PC-3 (cell line): ENCODE results near the gene SENP6. TPM values are rescaled to one million over a fixed set of nuclear protein-coding genes. Genes with fewer than 3 reads are reported as not detected.
A peak's percentile ranks its signal among the peaks of the same experiment; 100 is the strongest.

ENCODE experiments used
- ATAC-seq: fragments of 200-7000 bp; cut with Tn5 transposase; 2 replicates; pipeline ENCODE4 v1.9.1; 2020; ENCODE audit warnings: mild to moderate bottlenecking, moderate library complexity
- Bru-seq: library from RNA; stranded (reverse); fragments of 400-500 nt; gene quantifications from one replicate; lab custom pipeline; 2021; lab: Mats Ljungman, UMichigan
- BruChase-seq, 2 experiments: library from RNA; stranded (reverse); fragments of 400-500 nt; gene quantifications; one replicate each; lab custom pipeline; 2021; lab: Mats Ljungman, UMichigan
- BruUV-seq: library from RNA; stranded (reverse); fragments of 400-500 nt; replicated peaks from 2 replicates; lab custom pipeline; 2021; lab: Mats Ljungman, UMichigan
- CTCF ChIA-PET: fragments of 300-600 bp; sonication (Branson Sonifier 250); formaldehyde crosslinking; loops from one replicate; lab custom pipeline; 2022; ENCODE audit warnings: antibody characterized with exemption; lab: Charles Lee
- POLR2A ChIA-PET: fragments of 300-600 bp; sonication (Branson Sonifier 250); formaldehyde crosslinking; loops from one replicate; lab custom pipeline; 2022; ENCODE audit warnings: antibody characterized with exemption; ENCODE audit not compliant: unreplicated experiment; lab: Charles Lee
- DNase-seq: peaks from one replicate; pipeline ENCODE4 v3.0.0-alpha.2; 2015
- H2AFZ ChIP-seq: fragments of 300-600 bp; sonication (generic); 2 replicates; pipeline ENCODE4 v1.6.0; 2016; ENCODE audit warnings: antibody characterized with exemption, low read length
- H3F3A ChIP-seq: fragments of 300-600 bp; sonication (generic); one replicate; pipeline ENCODE4 v1.6.0; 2017; ENCODE audit warnings: antibody characterized with exemption, low read length, control low read depth, mild to moderate bottlenecking; ENCODE audit not compliant: unreplicated experiment
- H3K27ac ChIP-seq: fragments of 300-600 bp; sonication (generic); 2 replicates; pipeline ENCODE4 v1.5.1; 2016; ENCODE audit warnings: mild to moderate bottlenecking, low read length
- H3K27me3 ChIP-seq: fragments of 300-600 bp; sonication (generic); 2 replicates; pipeline ENCODE4 v1.6.1; 2016; ENCODE audit warnings: low read length, mixed read lengths
- H3K36me3 ChIP-seq: fragments of 300-600 bp; sonication (generic); 2 replicates; pipeline ENCODE4 v1.6.1; 2016; ENCODE audit warnings: low read depth, mixed run types, low read length, mixed read lengths
- H3K4me1 ChIP-seq: fragments of 300-600 bp; sonication (generic); 2 replicates; pipeline ENCODE4 v1.5.1; 2016; ENCODE audit warnings: low read length; ENCODE audit not compliant: insufficient read depth
- H3K4me2 ChIP-seq: fragments of 300-600 bp; sonication (generic); 2 replicates; pipeline ENCODE4 v1.6.0; 2016; ENCODE audit warnings: low read length
- H3K4me3 ChIP-seq: fragments of 300-600 bp; sonication (generic); 2 replicates; pipeline ENCODE4 v1.5.1; 2016; ENCODE audit warnings: mild to moderate bottlenecking, low read length, mixed read lengths
- H3K79me2 ChIP-seq: fragments of 300-600 bp; sonication (generic); 2 replicates; pipeline ENCODE4 v1.6.1; 2017; ENCODE audit warnings: low read length, mixed read lengths
- H3K9ac ChIP-seq: fragments of 300-600 bp; sonication (generic); 2 replicates; pipeline ENCODE4 v1.6.0; 2016; ENCODE audit warnings: mild to moderate bottlenecking, low read length
- H3K9me2 ChIP-seq: fragments of 300-600 bp; sonication (generic); replicated peaks from 2 replicates; pipeline ENCODE4 v1.6.1; 2016; ENCODE audit warnings: mixed run types, low read length, mixed read lengths
- H3K9me3 ChIP-seq: fragments of 300-600 bp; sonication (generic); 2 replicates; pipeline ENCODE4 v1.6.1; 2016; ENCODE audit warnings: low read length, mixed read lengths
- H4K20me1 ChIP-seq: fragments of 300-600 bp; sonication (generic); 2 replicates; pipeline ENCODE4 v1.6.1; 2016; ENCODE audit warnings: low read length, mixed read lengths
- EZH2 ChIP-seq: fragments of 300-600 bp; sonication (generic); IDR thresholded peaks from one replicate; pipeline ENCODE4 v1.6.1; 2017; ENCODE audit warnings: antibody characterized with exemption, mild to moderate bottlenecking, low read length; ENCODE audit not compliant: unreplicated experiment
- EZH2phosphoT487 ChIP-seq: fragments of 300-600 bp; sonication (generic); IDR thresholded peaks from 2 replicates; pipeline ENCODE4 v1.6.1; 2018; ENCODE audit warnings: mild to moderate bottlenecking, antibody characterized with exemption, low read length, borderline replicate concordance
- intact Hi-C: fragments of 100-400 bp; cut with micrococcal nuclease; formaldehyde crosslinking; loops from 2 replicates; pipeline ENCODE4 v1.9.0; 2023
- long read RNA-seq: library from polyadenylated mRNA; unstranded; transcript quantifications from one replicate; pipeline ENCODE4 v2.0.0, GENCODE V29; 2021; ENCODE audit not compliant: unreplicated experiment
- total RNA-seq: library from RNA; depleted of rRNA; stranded (reverse); fragments of >200 nt; gene quantifications from 2 replicates; pipeline ENCODE4 v1.2.3, GENCODE V29; 2014; rRNA removed
- TF ChIP-seq, protein P1 (sequence below): fragments of 300-600 bp; sonication (generic); conservative IDR thresholded peaks from 2 replicates; pipeline ENCODE4 v1.5.1; 2017; ENCODE audit warnings: antibody characterized with exemption, low read depth, mild to moderate bottlenecking, low read length

Gene SENP6, protein sequence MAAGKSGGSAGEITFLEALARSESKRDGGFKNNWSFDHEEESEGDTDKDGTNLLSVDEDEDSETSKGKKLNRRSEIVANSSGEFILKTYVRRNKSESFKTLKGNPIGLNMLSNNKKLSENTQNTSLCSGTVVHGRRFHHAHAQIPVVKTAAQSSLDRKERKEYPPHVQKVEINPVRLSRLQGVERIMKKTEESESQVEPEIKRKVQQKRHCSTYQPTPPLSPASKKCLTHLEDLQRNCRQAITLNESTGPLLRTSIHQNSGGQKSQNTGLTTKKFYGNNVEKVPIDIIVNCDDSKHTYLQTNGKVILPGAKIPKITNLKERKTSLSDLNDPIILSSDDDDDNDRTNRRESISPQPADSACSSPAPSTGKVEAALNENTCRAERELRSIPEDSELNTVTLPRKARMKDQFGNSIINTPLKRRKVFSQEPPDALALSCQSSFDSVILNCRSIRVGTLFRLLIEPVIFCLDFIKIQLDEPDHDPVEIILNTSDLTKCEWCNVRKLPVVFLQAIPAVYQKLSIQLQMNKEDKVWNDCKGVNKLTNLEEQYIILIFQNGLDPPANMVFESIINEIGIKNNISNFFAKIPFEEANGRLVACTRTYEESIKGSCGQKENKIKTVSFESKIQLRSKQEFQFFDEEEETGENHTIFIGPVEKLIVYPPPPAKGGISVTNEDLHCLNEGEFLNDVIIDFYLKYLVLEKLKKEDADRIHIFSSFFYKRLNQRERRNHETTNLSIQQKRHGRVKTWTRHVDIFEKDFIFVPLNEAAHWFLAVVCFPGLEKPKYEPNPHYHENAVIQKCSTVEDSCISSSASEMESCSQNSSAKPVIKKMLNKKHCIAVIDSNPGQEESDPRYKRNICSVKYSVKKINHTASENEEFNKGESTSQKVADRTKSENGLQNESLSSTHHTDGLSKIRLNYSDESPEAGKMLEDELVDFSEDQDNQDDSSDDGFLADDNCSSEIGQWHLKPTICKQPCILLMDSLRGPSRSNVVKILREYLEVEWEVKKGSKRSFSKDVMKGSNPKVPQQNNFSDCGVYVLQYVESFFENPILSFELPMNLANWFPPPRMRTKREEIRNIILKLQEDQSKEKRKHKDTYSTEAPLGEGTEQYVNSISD
- total RNA-seq (36.3 and 38.0 TPM in 2 replicates), Bru-seq, nascent RNA (percentile 81 among the genes with signal in this experiment), BruChase-seq, experiment 1, labeled RNA remaining after a 6-hour chase (percentile 74 among the genes with signal in this experiment), BruChase-seq, experiment 2, labeled RNA remaining after a 2-hour chase (percentile 79 among the genes with signal in this experiment)
- long read RNA-seq, full-length matches to known transcripts = 33 of 96 reads
- long read RNA-seq, partial matches to known transcripts = 16 of 96 reads
- long read RNA-seq, other reads (novel, unspliced or antisense) = 47 of 96 reads

DNA sequence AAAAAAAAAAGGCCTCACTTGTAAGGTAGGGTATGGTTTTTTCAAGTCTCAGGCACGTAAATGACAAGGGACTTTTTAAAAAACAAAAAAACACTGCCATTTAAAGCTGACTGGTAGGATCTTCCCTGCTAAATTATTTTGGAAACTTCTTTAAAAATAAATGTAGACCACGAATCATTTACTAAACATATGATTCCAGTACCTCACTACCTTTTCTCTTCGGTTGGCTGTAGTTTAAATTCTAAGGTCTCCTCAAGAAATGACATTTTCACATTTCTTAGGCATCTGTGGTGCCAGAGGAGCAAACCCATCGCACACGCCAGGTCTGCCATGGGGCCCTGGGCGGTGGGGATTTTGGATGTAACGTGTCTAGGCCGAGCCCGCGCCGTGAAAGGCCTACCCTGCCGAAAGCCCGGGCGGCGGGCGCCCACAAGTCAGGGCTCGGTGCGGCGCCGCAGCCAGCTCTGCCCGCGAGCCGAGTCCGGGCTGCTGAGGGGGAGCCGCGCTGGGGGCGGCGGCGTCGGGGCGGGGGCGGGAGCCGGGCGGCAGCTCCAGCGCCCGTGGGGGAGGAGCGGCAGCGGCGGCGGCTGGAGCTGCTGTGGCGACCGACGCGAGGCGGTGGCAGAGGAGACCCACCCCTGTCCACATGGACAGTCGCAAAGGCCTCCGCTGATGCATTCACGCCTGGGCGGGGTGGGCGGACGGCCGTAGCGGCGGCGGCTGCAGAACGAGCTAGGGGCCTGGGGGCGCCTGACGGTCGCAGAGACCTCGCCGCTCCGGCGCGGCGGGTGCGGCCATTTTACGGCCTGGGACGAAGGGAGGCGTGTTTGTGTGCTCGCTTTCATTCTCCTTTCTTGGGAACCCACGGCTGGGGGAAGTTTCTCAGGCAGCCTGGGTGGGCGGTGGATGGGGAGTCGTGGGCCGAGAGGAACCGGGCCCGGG, at the start of gene SENP6:
Gene SENP6, plus strand, starts transcription at position 577 of the 942 bp plus-strand sequence. CDS start 645 bp downstream, outside the sequence.
- Histone ChIP-seq H3K4me3 (peak within 1 kb of the TSS; percentile 90), H4K20me1 (peaks cover 25% of the 10 kb centered on the region; the same call in 1 of the 2 replicates), H3K9me2 (no peaks in the 10 kb centered on the region), H3K4me1 (peaks cover 11% of the 10 kb centered on the region), H3K4me2 (peak within 1 kb of the TSS; percentile 89), H3K36me3 (peaks cover 3% of the 10 kb centered on the region; the same call in 1 of the 2 replicates), H3K9me3 (no peaks in the 10 kb centered on the region), H3F3A (no peaks in the 10 kb centered on the region), H3K79me2 (peaks cover 59% of the 10 kb centered on the region), H3K27ac (peak within 1 kb of the TSS; percentile 86), H2AFZ (peak within 1 kb of the TSS; percentile 84), H3K9ac (peak within 1 kb of the TSS; percentile 100), H3K27me3 (no peaks in the 10 kb centered on the region)
- TF ChIP-seq, protein P1, sequence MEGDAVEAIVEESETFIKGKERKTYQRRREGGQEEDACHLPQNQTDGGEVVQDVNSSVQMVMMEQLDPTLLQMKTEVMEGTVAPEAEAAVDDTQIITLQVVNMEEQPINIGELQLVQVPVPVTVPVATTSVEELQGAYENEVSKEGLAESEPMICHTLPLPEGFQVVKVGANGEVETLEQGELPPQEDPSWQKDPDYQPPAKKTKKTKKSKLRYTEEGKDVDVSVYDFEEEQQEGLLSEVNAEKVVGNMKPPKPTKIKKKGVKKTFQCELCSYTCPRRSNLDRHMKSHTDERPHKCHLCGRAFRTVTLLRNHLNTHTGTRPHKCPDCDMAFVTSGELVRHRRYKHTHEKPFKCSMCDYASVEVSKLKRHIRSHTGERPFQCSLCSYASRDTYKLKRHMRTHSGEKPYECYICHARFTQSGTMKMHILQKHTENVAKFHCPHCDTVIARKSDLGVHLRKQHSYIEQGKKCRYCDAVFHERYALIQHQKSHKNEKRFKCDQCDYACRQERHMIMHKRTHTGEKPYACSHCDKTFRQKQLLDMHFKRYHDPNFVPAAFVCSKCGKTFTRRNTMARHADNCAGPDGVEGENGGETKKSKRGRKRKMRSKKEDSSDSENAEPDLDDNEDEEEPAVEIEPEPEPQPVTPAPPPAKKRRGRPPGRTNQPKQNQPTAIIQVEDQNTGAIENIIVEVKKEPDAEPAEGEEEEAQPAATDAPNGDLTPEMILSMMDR = no peak
- TF ChIP-seq EZH2phosphoT487 (no peak), EZH2 (no peak)
- ChIA-PET CTCF (no interaction called here), POLR2A (interaction anchor here (0.6 to 0.7 kb wide), 3 partner anchors 9 to 334 kb away, joined by 3 to 23 read pairs (median 5); no protein-coding TSS in a partner anchor)
- intact Hi-C loops = no loop called here
- no TSS peak for BruUV-seq
- DNase-seq (peak; percentile 71), ATAC-seq (peak; percentile 83)

DNA sequence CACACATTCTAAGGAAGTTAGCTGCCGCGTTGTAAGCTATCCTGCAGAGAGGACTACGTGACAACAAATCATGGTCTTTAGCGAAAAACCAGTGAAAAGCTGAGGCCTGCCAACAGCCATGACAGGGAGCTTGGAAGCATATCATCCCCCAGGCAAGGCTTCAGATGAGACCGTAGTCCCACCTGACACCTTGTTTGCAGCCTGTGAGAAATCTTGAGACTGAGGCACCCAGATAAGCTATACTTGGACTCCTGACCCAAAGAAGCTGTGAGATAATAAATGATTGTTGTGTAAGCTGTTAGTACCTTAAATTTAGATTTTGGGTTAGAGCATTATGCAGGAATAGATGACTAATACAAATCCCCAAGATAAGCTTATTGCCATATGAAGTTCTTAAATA, 45.4 kb upstream of the SENP6 start:
- Histone ChIP-seq H4K20me1 (no peaks in the 10 kb centered on the region), H3K9me2 (no peaks in the 10 kb centered on the region), H3K27ac (no peak overlapping the region), H3K36me3 (no peaks in the 10 kb centered on the region), H3K4me1 (no peaks in the 10 kb centered on the region), H3K4me3 (no peak overlapping the region), H3K9me3 (no peaks in the 10 kb centered on the region), H3K79me2 (no peaks in the 10 kb centered on the region), H2AFZ (no peak overlapping the region), H3F3A (no peaks in the 10 kb centered on the region), H3K4me2 (no peak overlapping the region), H3K9ac (no peak overlapping the region), H3K27me3 (no peaks in the 10 kb centered on the region)
- no TSS peak for BruUV-seq
- no peak for ATAC-seq
- no peak for DNase-seq
- POLR2A ChIA-PET = no interaction called here
- intact Hi-C loops = no loop called here
- TF ChIP-seq, protein P1 = no peak
- TF ChIP-seq EZH2 = no peak
- TF ChIP-seq EZH2phosphoT487 = no peak
- CTCF ChIA-PET = no interaction called here
